Measurements from ENCODE around the gene SLC12A8.

SLC12A8 gene

GRCh38 chr3:125157183-125157582, 55.4 kb downstream of the SLC12A8 start:
- no peak overlapping the region for H3K4me3 ChIP-seq
- no peaks in the 10 kb centered on the region for H3K36me3 ChIP-seq
- no peaks in the 10 kb centered on the region for H3K9me3 ChIP-seq (replicated peaks in 1 of 11)
- H3K4me1 ChIP-seq: peaks cover 28 to 45% (median 40%) of the 10 kb centered on the region in 10 experiments
- no peak for TF ChIP-seq Cebpa-rat (IDR thresholded peaks at IDR 0.05)
- no peak overlapping the region for H3K27ac ChIP-seq
- no peaks in the 10 kb centered on the region for H4K20me1 ChIP-seq
- no peak overlapping the region for H3K9ac ChIP-seq
- H3K4me2 ChIP-seq: no peak overlapping the region
- no peaks in the 10 kb centered on the region for H3K27me3 ChIP-seq

- Histone ChIP-seq H3K4me2 (peak overlapping the region in 9 of 11 experiments; percentile 69 to 89 (median 73); a peak in 9 of 22 replicates), H4K20me1 (no peaks in the 10 kb centered on the region), H3K4me1 (peaks cover 28 to 44% (median 40%) of the 10 kb centered on the region in 10 experiments), H3K36me3 (no peaks in the 10 kb centered on the region), H3K9ac (no peak overlapping the region), H3K4me3 (no peak overlapping the region), H3K27ac (no peak overlapping the region), H3K9me3 (replicated peaks in 1 of 11) (no peaks in the 10 kb centered on the region), H3K27me3 (no peaks in the 10 kb centered on the region)
- no peak for TF ChIP-seq Cebpa-rat (IDR thresholded peaks at IDR 0.05)
These were observed 56.1 kb downstream of the SLC12A8 start for GRCh38 chr3:125156456-125156855.

- Histone ChIP-seq H3K9ac (peak overlapping the region in 2 of 11 experiments; percentile 11 to 26; a peak in 1 of 22 replicates), H3K9me3 (replicated peaks in 1 of 11) (no peaks in the 10 kb centered on the region), H4K20me1 (no peaks in the 10 kb centered on the region), H3K4me3 (peak overlapping the region in 3 of 10 experiments; percentile 9 to 37 (median 10); a peak in 2 of 20 replicates), H3K4me2 (peak overlapping the region; percentile 67 to 95 (median 75)), H3K36me3 (no peaks in the 10 kb centered on the region), H3K4me1 (peaks cover 26 to 54% (median 47%) of the 10 kb centered on the region in 10 experiments), H3K27ac (peak overlapping the region in 10 of 11 experiments; percentile 28 to 64 (median 50); a peak in 17 of 22 replicates), H3K27me3 (no peaks in the 10 kb centered on the region)
- peak in 1 of 11 experiments; percentile 20; a peak in 1 of 22 replicates for TF ChIP-seq Cebpa-rat (IDR thresholded peaks at IDR 0.05)
These were observed 57.7 kb downstream of the SLC12A8 start for GRCh38 chr3:125154800-125155269.

- no peaks in the 10 kb centered on the region for H3K36me3 ChIP-seq
- H3K4me3 ChIP-seq: no peak overlapping the region
- peak overlapping the region in 5 of 11 experiments; percentile 14 to 54 (median 51); a peak in 7 of 22 replicates for H3K27ac ChIP-seq
- no peaks in the 10 kb centered on the region for H3K9me3 ChIP-seq (replicated peaks in 1 of 11)
- no peak for TF ChIP-seq Cebpa-rat (IDR thresholded peaks at IDR 0.05)
- H3K27me3 ChIP-seq: no peaks in the 10 kb centered on the region
- no peak overlapping the region for H3K9ac ChIP-seq
- H4K20me1 ChIP-seq: no peaks in the 10 kb centered on the region
- peaks cover 34 to 61% (median 54%) of the 10 kb centered on the region in 10 experiments for H3K4me1 ChIP-seq
- H3K4me2 ChIP-seq: peak overlapping the region; percentile 67 to 95 (median 75)
These were observed 58.4 kb downstream of the SLC12A8 start for GRCh38 chr3:125154110-125154509.

GRCh38 chr3:125152951-125153350, 59.6 kb downstream of the SLC12A8 start:
- Histone ChIP-seq H3K9ac (no peak overlapping the region), H3K27ac (no peak overlapping the region), H3K27me3 (no peaks in the 10 kb centered on the region; a peak in 1 of 22 replicates), H3K36me3 (no peaks in the 10 kb centered on the region), H3K4me3 (no peak overlapping the region), H3K4me2 (peak overlapping the region in 3 of 11 experiments; percentile 11 to 70 (median 28); a peak in 4 of 22 replicates), H4K20me1 (no peaks in the 10 kb centered on the region), H3K4me1 (peaks cover 45 to 72% (median 65%) of the 10 kb centered on the region in 10 experiments), H3K9me3 (replicated peaks in 1 of 11) (peaks cover 0 to 8% (median 0%) of the 10 kb centered on the region in 11 experiments; a peak in 7 of 22 replicates)
- TF ChIP-seq Cebpa-rat (IDR thresholded peaks at IDR 0.05): no peak

- peaks cover 0 to 11% (median 0%) of the 10 kb centered on the region in 11 experiments; a peak in 7 of 22 replicates for H3K9me3 ChIP-seq (replicated peaks in 1 of 11)
- H3K27me3 ChIP-seq: no peaks in the 10 kb centered on the region; a peak in 2 of 22 replicates
- TF ChIP-seq Cebpa-rat (IDR thresholded peaks at IDR 0.05): no peak
- H4K20me1 ChIP-seq: no peaks in the 10 kb centered on the region
- H3K4me1 ChIP-seq: peaks cover 56 to 83% (median 76%) of the 10 kb centered on the region in 10 experiments
- no peak overlapping the region for H3K4me3 ChIP-seq
- no peaks in the 10 kb centered on the region for H3K36me3 ChIP-seq
- no peak overlapping the region for H3K27ac ChIP-seq
- H3K4me2 ChIP-seq: peak overlapping the region in 4 of 11 experiments; percentile 15 to 24 (median 22); a peak in 3 of 22 replicates
- H3K9ac ChIP-seq: no peak overlapping the region
These were observed 60.6 kb downstream of the SLC12A8 start for GRCh38 chr3:125151916-125152315.

- Histone ChIP-seq H4K20me1 (no peaks in the 10 kb centered on the region), H3K4me2 (peak overlapping the region in 8 of 11 experiments; percentile 3 to 24 (median 20); a peak in 7 of 22 replicates), H3K4me3 (no peak overlapping the region), H3K4me1 (peaks cover 60 to 86% (median 79%) of the 10 kb centered on the region in 10 experiments), H3K27me3 (no peaks in the 10 kb centered on the region; a peak in 2 of 22 replicates), H3K9me3 (replicated peaks in 1 of 11) (peaks cover 0 to 11% (median 0%) of the 10 kb centered on the region in 11 experiments; a peak in 7 of 22 replicates), H3K9ac (no peak overlapping the region), H3K27ac (no peak overlapping the region), H3K36me3 (no peaks in the 10 kb centered on the region)
- no peak for TF ChIP-seq Cebpa-rat (IDR thresholded peaks at IDR 0.05)
These were observed 61.1 kb downstream of the SLC12A8 start for GRCh38 chr3:125151442-125151817.

GRCh38 chr3:125150525-125151441, 61.8 kb downstream of the SLC12A8 start:
- Histone ChIP-seq H4K20me1 (no peaks in the 10 kb centered on the region), H3K27me3 (no peaks in the 10 kb centered on the region; a peak in 2 of 22 replicates), H3K4me1 (peaks cover 62 to 85% (median 79%) of the 10 kb centered on the region in 10 experiments), H3K9ac (no peak overlapping the region), H3K9me3 (replicated peaks in 1 of 11) (peaks cover 0 to 11% (median 0%) of the 10 kb centered on the region in 11 experiments; a peak in 7 of 22 replicates), H3K4me2 (peak overlapping the region in 8 of 11 experiments; percentile 3 to 24 (median 20); a peak in 9 of 22 replicates), H3K27ac (no peak overlapping the region), H3K4me3 (no peak overlapping the region), H3K36me3 (no peaks in the 10 kb centered on the region)
- TF ChIP-seq Cebpa-rat (IDR thresholded peaks at IDR 0.05): no peak

GRCh38 chr3:125149462-125149861, 63.1 kb downstream of the SLC12A8 start:
- Histone ChIP-seq H3K27me3 (no peaks in the 10 kb centered on the region; a peak in 2 of 22 replicates), H3K9me3 (replicated peaks in 1 of 11) (peaks cover 0 to 11% (median 0%) of the 10 kb centered on the region in 11 experiments; a peak in 7 of 22 replicates), H3K9ac (peak overlapping the region in 4 of 11 experiments; percentile 10 to 47 (median 27); a peak in 3 of 22 replicates), H3K4me1 (peaks cover 54 to 85% (median 71%) of the 10 kb centered on the region in 10 experiments), H3K36me3 (no peaks in the 10 kb centered on the region), H3K27ac (peak overlapping the region in 9 of 11 experiments; percentile 1 to 66 (median 33); a peak in 7 of 22 replicates), H4K20me1 (no peaks in the 10 kb centered on the region), H3K4me3 (no peak overlapping the region), H3K4me2 (peak overlapping the region; percentile 78 to 95 (median 82))
- TF ChIP-seq Cebpa-rat (IDR thresholded peaks at IDR 0.05): no peak

Measured in BLaER1 treated with 17β-estradiol and CSF1 and Interleukin-3, amounts not matched to agents 10 nM and 100 nM (cell line).